GM18861 (cell line): Measurements from ENCODE around the gene KRTAP17-1.
"Not testable (repeated sequence)": the region's sequence is repeated elsewhere in the genome, so short reads cannot be mapped to it uniquely, and the experiment has no call there.

Experiments used
- ATAC-seq: cut with Tn5 transposase; IDR thresholded peaks from one replicate; pipeline ENCODE4 v1.9.1; 2021; ENCODE audit not compliant: unreplicated experiment

The KRTAP17-1 gene

GRCh38 chr17:41307647-41308046 lies 7.9 kb downstream of the KRTAP17-1 start:
- ATAC-seq = no peak

GRCh38 chr17:41304091-41304490 lies 11.4 kb downstream of the KRTAP17-1 start:
- no peak for ATAC-seq

DNA sequence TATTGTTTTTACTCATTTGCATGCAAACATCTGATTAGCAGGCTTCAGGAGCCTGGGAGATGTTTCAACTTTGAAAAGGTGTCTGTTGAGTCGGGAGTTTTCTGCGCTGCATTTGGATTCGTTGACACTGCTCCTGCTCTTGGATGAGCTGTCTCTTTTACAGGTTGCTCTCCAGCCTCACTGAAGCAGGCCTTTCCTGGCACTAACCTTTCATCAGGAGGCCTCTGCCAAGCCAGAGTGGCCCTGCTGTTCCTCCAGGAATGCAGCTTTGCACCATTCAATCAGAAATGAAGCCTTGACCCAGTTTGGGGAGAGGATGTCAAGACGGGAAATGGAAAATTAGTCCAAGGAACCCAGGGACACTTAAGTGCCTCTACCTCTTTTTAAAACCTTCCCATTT lies 12.5 kb downstream of the KRTAP17-1 start:
- ATAC-seq = no peak

DNA sequence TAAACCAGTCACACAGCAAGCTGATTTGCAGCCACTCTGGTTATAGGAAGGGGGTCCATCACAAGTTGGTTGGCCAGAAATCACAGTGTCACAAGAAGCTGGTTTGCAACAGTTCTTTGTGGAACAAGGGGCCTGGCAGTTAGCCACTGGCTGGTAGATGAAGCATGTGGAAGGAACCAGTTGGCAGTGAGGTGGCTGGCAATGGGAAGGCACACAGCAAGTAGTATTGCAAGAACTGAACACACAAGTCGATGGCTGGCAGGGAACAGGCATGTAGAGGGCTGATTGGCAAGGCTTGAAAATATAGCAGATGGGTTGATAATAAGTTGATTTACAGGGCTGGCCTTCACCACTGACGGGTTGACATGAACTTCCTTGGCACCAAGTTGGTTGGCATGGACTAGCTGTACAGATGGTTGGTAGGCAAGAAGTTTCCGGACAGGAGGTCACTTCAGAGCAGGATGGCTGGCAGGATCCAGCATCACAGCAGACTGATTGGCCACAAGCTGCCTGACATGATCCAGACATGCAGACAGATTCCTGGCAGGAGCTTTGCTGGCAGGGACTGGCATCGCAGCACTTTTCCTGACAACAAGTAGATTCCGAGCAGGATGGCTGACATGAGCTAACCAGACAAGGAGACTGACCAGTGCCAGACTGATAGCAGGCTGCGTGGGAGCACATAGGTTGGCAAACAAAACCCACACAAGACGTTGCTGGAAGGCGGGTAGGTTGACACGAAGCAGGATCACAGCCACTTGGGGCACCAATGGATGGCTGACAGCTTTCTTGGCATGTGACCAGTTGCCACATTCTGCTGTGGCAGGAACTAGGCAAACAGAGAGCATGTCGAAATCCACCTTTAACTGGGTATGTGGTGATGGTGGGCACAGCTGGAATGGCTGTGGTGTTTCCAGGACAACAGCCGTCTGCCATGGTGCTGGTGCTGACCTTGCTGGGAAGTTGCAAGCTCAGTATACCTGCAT lies 13.3 kb downstream of the KRTAP17-1 start, which contains the start of gene KRTAP29-1:
Gene KRTAP29-1, minus strand, starts transcription at position 936 of the 986 bp plus-strand sequence. Its CDS starts 0 bp downstream, at position 936.
- ATAC-seq = no peak

GRCh38 chr17:41301204-41301790 lies 14.2 kb downstream of the KRTAP17-1 start:
- no peak for ATAC-seq

- no peak for ATAC-seq
These were observed 16.9 kb downstream of the KRTAP17-1 start for GRCh38 chr17:41298458-41299135.

- no peak for ATAC-seq
These were observed 18.7 kb downstream of the KRTAP17-1 start for GRCh38 chr17:41296846-41297245.

- ATAC-seq = no peak
These were observed 21.5 kb downstream of the KRTAP17-1 start for GRCh38 chr17:41294016-41294415.

GRCh38 chr17:41287050-41287449 lies 28.5 kb downstream of the KRTAP17-1 start:
- ATAC-seq = no peak

DNA sequence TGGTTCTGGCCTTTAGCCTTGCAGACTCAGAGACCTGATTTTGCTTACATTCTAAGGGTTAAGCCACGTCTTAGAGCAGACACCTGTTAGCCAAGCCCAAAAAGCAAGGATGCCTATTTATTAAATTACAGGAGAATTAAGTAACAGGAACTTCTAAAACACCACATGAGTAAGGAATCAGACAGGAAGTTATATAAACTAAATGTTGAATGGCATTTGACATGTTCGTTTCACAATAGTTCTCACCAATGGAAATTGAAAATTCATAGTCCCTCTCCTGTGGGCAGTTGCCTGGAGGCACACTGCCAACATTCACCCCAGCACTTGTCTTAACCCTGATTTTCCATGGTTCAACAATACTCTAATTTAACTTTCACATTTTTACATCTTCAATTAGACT lies 31.0 kb downstream of the KRTAP17-1 start:
- ATAC-seq = no peak

- no peak for ATAC-seq
These were observed 31.5 kb downstream of the KRTAP17-1 start for GRCh38 chr17:41284043-41284442.

DNA sequence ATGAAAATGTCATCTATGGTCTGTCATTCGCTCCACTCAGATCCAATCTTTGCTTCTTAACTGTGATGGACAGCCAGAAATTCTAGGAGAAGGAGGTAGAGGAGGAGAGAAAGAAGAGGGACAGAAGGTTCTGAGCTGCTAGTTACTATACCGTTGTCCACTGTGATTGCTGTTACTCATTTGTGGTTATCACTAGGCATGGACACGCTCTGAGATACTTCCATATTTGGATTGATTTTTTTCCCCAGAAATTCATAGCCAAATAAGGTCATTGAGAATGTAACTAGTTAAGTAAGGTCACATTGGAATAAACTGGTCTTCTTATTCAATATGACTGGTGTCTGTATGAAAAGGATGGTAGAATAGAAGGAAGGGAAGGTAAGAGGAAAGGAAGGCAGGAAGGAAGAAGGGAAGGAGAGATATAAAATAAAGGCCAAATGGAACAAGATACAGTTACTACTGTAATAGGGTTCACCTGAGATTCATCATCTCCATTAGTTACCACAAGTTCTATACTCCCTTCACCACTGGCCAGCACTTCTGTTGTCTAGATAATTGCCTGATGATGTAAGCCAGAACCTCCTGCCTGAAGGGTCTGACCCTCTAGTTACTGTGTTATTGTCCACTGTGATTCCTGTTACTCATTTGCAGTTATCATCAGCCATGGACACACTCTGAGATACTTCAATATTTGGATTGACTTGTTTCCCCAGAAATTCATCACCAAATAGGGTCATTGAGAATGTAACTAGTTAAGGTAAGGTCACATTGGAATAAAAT lies 37.1 kb downstream of the KRTAP17-1 start:
- no peak for ATAC-seq

DNA sequence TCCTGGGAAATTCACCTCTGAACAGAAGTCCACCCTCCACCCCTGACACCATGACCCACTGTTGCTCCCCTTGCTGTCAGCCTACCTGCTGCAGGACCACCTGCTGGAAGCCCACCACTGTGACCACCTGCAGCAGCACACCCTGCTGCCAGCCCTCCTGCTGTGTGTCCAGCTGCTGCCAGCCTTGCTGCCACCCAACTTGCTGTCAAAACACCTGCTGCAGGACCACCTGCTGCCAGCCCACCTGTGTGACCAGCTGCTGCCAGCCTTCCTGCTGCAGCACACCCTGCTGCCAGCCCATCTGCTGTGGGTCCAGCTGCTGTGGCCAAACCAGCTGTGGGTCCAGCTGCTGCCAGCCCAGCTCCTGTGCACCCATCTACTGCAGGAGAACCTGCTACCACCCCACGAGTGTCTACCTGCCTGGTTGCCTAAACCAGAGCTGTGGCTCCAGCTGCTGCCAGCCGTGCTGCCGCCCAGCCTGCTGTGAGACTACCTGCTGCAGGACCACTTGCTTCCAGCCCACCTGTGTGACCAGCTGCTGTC lies 39.8 kb downstream of the KRTAP17-1 start, which contains the start of gene KRTAP9-7:
Gene KRTAP9-7, plus strand, starts transcription at position 51 of the 543 bp plus-strand sequence. Its CDS starts 0 bp downstream, at position 51.
- not testable (repeated sequence) for ATAC-seq

- ATAC-seq = no peak
These were observed 43.7 kb downstream of the KRTAP17-1 start for GRCh38 chr17:41271858-41272257.

DNA sequence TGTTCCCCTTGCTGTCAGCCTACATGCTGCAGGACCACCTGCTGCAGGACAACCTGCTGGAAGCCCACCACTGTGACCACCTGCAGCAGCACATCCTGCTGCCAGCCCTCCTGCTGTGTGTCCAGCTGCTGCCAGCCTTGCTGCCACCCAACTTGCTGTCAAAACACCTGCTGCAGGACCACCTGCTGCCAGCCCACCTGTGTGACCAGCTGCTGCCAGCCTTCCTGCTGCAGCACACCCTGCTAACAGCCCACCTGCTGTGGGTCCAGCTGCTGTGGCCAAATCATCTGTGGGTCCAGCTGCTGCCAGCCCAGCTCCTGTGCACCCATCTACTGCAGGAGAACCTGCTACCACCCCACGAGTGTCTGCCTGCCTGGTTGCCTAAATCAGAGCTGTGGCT lies 44.2 kb downstream of the KRTAP17-1 start:
- not testable (repeated sequence) for ATAC-seq

GRCh38 chr17:41267711-41268110 lies 47.8 kb downstream of the KRTAP17-1 start:
- ATAC-seq = no peak

DNA sequence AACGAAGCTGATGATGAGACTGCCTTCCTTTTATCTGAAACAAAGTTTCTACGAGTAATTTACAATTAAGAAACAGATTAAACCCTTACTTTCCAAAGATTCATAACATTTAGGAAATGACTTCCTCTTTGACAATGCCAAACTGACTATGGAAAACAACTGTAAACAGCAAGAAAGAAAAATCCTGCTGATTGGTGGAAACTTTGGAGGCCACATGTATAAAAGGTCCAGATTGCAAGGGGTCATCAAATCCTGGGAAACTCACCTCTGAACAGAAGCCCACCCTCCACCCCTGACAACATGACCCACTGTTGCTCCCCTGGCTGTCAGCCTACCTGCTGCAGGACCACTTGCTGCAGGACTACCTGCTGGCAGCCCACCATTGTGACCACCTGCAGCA lies 50.4 kb downstream of the KRTAP17-1 start, which contains the start of gene KRTAP9-6:
Gene KRTAP9-6, plus strand, starts transcription at position 301 of the 400 bp plus-strand sequence. Its CDS starts 0 bp downstream, at position 301.
- no peak for ATAC-seq
